GM18520 (cell line): Measurements from ENCODE around the gene ZNF48.

Experiments used
- ATAC-seq: cut with Tn5 transposase; IDR thresholded peaks from one replicate; pipeline ENCODE4 v1.9.1; 2021; ENCODE audit not compliant: unreplicated experiment

The ZNF48 gene

DNA sequence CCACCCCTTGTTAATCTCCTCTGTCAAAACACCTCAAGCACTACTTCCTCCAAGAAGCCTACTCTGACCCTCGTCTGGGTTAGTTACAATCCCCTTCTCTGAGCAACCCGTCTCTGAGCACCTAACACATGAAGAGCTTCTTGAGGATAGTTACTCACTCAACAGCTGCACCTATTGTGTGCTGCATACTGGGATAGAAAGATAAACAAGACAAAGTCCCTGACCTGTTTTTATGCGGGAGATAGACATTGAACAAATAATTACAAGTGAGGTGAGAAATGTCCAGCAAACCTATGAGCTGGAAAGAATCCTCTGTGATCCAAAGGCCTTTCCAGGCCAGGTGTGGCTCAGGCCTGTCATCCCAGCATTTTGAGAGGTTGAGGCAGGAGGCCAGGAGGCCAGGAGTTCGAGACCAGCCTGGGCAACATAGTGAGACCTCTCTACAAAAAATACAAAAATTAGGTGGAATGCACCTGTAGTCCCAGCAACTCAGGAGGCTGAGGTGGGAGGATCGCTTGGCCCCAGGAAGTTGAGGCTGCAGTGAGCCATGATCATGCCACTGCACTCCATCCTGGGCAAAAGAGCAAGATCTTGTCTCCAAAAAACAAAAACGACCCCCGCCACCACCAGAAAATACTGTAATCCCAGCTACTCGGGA, 6.7 kb downstream of the ZNF48 start:
- ATAC-seq = no peak

DNA sequence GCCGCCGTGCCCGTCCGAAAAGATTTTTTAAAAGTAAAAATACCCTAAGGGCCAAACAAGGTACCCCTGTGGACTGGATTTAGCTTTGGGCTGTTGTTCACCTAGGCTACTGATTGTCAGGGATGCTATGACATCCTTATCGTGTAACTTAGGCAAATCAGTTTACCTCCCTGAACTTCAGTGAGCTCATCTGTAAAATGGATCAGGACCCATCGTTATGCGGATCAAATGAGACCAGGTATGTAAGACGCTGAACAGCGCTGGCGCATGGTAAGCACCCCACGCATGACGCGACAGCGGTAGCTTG, 11.5 kb downstream of the ZNF48 start:
- no peak for ATAC-seq

DNA sequence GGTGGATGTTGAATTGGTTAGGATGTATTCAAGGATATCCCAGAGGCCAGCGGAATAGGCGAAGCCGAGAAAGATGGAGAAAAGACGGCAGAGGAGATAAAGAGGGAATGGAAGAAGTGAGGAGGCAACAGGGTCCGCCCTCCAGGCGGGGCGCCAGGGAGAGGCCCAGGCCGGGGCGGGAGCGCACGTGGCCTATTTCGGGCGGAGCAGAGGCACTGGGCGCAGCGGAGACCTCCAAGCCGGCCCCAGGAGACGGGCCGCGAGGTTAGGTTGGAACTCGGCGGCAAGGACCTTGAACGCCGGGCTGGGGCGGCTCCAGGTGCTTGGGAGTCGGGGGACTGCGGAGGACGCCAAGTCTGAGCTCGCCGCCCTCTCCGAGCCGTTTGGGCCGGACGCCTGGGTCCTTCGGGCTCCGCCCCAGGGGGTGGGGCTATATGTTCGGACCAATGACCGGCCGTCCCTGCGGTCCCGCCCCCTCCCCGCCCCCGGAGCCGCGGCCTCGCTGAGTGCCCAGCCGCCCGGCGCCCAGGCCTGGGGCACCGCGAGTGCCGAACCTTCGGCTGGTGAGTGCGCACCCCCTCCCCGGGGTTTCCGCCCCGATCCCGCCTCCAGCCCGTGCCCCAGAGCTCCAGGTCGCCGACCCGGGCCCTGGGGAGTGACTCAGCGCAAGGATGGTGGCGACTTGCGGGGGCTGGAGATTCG, 12.0 kb downstream of the ZNF48 start, which contains the start of gene ZNF771:
Gene ZNF771, plus strand, starts transcription at position 505 of the 702 bp plus-strand sequence. CDS start 448 bp downstream, outside the sequence.
- peak; percentile 75 for ATAC-seq

DNA sequence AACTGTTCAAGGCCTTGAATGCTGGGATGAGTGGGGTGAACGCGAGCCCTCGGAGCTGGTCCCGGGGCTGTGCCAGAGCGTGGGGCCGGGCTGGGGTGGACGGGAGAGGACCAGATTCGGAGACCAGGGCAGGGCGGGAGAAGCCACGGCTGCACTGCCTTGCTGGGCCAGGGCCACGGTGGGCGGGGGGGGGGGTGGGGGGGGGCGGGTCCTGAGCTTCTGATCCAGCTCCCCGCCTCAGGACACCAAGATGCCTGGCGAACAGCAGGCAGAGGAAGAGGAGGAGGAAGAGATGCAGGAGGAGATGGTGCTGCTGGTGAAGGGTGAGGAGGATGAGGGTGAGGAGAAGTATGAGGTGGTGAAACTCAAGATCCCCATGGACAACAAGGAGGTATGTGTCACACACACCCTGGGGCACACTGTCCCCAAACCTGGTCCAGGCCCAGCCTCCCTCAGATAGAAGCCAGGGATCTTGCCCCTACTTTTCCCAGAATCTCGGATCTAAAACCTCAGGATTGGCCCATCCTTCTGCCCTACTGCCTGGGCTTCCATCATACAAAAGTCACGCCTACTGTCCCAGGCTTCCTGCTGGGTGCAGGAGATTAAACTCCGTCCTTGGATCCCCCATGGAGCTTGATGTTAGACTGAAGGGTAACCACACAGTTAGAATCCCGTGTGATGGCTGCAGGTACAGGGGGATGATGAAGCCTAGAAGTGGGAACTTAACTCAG, 12.7 kb downstream of the ZNF48 start:
- no peak for ATAC-seq

DNA sequence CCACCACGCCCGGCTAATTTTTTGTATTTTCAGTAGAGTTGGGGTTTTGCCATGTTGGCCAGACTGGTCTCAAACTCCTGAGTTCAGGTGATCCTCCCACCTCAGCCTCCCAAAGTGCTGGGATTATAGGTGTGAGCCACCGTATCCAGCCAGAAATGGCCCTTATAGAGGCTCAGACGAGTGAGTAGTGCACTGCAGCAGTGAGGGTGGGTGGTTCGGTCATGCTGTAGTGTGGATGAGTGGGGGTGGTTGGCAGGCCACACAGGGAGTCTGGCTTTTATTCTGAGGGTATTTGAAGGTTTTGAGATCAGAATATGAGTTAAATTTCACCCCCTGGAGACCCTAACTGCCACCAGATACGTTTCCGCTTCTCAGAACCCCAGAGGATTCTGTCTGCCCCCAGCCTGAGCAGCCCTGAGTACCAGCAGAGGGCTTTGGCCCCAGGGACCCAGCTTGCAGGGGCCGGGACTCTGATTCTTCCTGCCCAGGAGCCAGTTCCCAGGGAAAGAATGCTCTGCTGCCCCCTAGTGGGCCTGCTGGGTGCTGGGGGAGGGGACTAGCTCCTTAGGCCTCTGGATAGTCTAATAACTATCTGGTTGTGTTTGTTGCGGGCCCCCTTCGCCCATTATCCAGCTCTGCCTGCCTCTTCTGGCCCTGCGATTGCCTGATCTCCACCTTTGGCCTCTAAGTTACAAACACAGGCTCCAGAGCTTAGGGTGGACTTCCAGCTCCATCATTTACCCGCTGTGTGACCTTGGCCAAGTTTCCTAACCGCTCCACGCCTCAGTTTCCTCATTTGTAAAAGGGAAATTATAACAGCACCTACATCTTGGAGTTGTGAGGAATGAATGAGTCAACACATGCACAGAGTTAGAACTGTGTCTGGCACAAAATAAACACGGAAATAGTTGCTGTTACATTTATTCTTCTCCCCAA, 14.2 kb downstream of the ZNF48 start:
- ATAC-seq = no peak

DNA sequence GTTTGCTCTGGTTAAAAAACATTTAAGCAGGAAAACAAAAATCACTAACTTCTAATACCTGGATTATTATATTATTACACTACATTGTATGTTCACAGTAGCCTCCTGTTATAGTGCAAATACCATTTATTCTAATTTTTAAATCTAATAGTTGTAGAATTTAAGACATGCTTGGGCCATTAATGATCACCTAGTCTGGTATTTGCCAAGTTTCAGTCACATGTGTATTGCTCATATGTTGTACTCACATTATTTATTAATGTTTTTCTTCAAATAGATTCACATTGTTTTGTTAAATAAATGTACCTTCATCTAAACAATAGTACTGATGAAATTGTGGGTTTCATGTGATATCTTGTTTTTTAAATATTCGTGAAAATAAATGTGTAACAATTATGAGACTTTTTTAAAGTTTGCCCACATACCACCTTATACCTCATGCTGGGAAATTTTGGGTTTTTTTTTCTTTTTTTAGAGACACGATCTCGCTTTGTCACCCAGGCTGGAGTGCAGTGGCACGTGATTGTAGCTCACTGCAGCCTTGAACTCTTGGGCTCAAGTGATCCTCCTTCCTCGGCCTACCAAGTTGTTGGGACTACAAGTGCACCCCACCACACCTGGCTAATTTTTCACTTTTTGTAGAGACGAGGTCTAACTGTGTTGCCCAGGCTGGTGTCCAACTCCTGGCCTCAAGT, 18.0 kb downstream of the ZNF48 start:
- no peak for ATAC-seq

DNA sequence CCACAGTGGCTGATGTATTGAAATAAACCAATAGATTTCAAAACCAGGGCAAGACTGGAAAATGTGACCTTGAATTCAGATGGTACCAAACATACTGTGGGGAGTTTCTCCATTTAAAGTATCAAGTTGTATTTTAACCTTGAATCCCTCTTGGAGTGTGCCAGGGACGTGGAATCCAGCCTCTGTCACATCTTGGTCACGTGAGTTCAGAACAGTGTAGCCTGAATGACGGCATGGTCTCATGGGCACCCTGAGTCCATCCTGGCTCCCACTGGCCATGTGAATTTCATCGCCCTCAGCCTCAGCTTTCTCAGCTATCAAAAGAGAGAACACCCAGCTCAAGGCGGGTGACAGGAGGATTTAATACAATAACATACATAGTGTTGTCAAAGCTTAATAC, 18.9 kb downstream of the ZNF48 start:
- no peak for ATAC-seq

DNA sequence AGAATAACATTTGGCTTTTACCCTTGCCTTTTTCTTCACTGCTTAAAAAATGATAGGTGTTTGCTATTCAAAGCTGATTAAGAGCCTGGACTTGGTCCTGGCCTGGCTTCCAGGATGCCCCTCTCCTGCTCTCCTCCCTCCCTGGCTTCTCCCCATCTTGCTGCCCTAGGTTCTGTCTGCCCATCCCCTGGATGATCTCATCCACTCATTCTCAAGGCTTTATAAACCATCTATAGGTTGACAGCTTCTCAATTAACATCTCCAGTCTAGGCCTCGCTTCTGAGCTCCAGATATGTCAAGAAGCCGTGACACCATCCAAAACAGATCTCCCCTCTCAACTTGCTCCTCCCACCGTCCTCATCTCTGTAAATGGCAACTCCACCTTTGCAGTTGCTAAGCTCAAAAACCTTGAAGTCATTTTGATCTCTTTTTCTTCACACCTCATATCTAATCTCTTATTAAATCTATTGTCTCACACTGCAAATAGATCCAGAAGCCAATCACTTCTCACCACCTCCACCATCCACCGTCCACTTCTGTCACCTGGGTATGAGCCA, 20.9 kb downstream of the ZNF48 start:
- ATAC-seq = no peak

DNA sequence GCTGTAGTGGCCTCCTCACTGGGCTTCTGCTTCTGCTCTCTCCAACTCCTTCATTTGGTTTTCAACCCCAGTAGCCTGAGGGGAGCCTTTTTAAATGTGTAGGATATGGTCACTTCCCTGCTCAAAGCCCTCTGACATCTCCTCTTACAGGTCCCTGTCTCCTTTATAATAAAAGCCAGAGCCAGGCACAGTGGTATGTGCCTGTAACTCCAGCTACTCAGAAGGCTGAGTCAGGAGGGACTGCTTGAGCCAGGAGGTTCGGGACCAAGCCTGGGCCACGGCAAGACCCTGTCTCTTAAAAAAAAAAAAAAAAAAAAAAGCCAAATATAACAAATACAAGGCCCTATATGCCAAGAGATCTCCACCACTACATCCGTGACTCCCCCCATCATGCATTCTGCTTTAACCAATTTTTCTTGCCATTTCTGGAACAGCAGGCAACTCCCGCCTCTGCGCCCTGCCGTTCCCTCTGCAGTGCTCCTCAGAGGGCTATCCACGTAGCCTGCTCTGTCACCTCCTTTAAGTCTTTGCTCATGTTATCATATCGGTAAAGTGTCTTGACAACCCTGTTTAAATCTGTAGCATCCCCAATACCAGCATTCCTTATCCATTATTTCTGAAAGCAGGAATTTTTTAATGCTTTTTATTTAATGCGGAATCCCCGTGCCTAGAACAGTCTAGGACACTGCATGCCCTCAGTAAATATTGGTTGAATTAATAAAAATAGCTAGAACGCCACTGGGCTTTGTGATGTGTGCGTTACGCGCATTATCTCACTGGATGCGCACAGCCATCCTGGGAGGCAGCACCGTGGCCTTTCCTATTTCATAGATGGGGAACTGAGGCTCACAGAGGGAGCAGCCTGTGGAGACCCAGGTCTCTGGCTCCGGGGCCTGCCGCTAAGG, 21.7 kb downstream of the ZNF48 start:
- no peak for ATAC-seq

DNA sequence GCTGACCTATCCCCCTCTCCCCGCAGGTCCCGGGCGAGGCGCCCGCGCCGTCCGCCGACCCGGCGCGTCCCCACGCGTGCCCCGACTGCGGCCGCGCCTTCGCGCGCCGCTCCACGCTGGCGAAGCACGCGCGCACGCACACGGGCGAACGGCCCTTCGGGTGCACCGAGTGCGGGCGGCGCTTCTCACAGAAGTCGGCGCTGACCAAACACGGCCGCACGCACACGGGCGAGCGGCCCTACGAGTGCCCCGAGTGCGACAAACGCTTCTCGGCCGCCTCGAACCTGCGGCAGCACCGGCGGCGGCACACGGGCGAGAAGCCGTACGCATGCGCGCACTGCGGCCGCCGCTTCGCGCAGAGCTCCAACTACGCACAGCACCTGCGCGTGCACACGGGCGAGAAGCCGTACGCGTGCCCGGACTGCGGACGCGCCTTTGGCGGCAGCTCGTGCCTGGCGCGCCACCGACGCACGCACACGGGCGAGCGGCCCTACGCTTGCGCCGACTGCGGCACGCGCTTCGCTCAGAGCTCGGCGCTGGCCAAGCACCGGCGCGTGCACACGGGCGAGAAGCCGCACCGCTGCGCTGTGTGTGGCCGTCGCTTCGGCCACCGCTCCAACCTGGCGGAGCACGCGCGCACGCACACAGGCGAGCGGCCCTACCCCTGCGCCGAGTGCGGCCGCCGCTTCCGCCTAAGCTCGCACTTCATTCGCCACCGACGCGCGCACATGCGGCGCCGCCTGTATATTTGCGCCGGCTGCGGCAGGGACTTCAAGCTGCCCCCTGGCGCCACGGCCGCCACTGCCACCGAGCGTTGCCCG, 22.5 kb downstream of the ZNF48 start:
- ATAC-seq = peak; percentile 83

DNA sequence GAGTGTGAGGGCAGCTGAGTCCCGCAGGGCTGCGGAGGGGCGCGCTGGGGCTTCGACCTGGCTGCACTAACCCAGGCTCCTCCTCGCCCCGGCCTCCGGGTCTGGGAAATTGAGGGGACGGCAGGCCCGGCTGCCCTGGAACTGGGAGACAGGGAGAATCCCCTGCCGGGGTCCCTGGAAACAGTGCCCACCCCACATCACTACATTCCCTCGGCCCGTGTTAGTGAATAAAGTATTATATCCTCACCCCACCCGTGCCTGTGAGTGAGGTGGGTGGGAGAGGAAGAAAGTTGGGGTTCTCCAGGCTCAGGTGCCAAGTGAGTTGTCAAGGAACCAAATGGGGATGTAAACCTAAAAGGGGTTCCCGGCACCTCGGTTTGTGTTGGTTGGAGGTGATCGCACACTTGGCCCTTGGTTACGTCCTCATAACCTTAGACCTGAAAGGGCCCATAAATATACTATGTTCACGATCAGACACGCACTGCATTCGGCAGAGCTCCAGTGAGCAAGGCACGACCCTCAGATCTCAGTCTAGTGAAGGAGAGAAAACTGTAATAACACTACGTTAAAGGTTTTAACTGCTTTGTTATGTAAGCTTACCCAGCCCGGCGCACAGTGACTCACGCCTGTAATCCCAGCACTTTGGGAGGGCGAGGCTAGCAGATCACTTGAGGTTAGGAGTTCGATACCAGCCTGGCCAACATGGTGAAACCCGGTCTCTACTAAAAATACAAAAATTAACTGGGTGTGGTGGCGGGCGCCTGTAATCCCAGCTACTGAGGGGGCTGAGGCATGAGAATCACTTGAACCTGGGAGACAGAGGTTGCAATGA, 23.3 kb downstream of the ZNF48 start:
- no peak for ATAC-seq

DNA sequence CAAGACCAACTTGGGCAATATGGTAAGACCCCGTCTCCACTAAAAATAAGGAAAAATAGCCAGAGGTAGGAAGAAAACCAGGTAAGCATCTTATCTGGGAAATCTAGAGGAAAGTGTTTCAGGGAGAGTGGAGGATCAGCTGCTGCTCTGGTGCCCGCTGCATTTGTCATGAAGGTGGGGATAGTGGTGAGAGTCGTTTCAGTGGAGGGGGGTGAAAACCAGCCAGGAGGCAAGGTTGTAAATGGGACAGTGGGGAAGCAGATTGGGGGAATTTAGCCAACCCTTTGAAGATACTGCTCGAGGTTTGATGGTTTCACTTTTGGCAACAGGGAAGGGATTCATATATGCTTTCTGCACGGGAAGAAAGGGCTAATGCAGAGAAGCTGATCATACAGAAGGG, 25.8 kb downstream of the ZNF48 start:
- ATAC-seq = no peak

DNA sequence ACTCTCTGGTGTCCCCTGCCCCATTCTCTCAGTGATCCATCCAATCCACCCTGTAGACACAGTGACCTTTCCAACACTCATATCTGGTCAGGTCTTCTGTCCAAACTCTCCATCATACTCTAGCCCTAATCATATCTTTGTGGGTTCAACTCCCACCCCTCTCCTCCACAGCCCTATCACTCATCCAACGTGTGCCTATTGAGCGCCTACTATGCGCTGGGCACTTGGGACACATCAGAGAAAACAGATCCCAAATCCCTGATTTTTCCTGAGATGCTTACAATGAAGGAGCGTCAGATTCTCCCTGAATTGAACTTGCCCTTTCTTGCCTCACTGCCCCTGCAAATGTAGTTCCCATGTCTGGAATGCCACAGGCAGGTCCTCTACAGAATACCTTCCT, 32.8 kb downstream of the ZNF48 start:
- ATAC-seq = no peak

DNA sequence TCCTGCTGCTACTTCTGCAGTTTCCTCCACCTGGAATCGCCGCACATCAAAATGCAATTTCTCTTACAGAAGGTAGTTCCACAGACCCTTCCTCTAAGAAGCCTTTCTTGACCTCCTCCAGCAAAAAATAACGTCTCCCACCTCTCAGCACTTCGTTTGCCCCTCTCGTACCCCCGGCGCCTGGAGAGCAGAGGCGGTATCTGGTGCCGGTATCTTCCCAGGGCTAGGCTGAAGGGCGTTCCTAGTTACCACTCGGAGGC, 34.1 kb downstream of the ZNF48 start:
- no peak for ATAC-seq

DNA sequence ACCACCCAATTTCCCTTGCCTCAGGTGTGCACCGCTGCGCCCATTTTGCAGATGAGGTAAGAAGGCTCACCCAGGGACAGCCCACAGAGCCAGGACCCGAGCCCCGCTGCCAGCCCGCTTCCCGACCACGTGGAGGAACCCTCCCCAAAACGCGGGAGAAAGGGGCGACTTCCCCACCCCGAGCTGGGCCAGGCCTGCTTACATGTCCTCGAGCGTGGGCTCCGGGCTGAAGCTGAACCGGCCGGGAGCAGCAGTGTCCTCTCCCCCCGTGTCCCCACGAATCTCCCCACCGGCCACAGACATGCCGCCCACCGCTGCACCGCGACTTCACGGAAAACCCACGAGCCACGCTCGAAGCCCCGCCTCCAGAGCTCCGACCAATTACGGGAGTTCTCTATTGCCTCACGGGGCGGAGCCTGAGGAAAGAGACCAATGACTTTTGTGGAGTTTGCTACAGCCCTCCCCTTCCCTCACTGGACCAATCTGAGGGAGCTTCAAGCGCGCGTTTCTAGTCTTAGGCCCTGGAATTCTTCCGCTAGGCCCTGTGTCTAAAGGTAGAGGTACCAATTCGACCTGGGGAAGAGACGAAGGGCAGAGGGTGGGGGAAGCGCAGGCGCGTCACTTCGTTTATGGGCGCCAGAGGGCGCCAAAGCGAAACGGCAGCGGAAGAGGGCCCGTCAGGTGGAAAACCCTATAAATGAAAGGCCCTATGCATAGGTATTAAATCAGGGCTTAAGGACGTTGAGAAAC, 34.6 kb downstream of the ZNF48 start, which contains the start of gene DCTPP1:
Gene DCTPP1, minus strand, starts transcription at position 353 of the 750 bp plus-strand sequence. Its CDS starts 50 bp downstream, at position 303.
- ATAC-seq = peak; percentile 96

DNA sequence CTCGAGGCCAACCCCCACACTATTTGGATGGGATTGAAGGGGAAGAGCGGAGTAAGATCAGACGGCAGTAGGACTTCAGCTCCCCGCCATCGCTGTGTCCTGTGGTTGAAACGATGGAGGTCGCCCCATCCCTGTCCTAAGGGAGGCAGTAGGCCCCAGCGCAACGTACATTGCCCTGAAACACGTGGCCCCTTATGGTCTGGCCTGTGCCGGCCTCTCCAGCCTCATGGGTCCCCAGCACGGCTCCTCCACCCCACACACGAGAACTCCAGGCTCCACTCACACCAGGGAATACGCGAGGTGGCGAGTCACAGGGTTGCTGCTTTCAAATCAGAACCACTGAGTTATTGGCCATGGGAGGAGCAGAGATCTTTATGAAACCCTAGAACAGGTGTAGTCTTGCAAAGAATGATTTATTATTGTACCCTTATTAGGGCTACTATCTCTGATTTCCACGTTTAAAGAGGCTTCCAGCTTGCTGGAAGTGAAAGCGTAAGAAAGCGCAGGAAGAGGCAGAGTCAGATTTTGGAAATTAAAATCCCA, 35.3 kb downstream of the ZNF48 start:
- ATAC-seq = no peak

DNA sequence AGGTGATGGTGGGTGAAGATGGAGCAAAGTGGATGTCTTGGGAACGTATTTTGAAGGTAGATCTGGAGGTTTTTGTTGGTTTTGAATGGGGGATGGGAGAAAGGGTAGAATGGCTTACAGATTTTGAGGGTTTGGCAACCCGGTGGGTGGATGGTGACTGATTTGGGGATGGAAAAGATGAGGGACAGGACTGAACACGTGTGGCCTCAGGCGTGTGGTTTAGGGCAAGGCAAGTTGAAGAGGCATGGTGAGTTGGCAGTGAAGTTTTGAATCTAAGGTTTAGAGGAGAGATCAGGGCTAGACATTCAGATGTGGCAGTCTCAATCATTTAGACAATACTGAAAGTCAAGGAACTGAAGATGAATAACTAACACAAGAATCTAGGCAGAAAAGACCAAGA, 39.6 kb downstream of the ZNF48 start:
- no peak for ATAC-seq
